GM12878 (cell line): ENCODE data around the gene FKBP2. TPM values are rescaled to one million over a fixed set of nuclear protein-coding genes. Genes with fewer than 3 reads are reported as not detected.

Source experiments
- ATAC-seq: fragments of 200-7000 bp; cut with Tn5 transposase; 3 replicates; pipeline ENCODE4 v1.9.1; 2020; ENCODE audit warnings: mild to moderate bottlenecking, moderate library complexity
- BruUV-seq: library from RNA; stranded (reverse); fragments of 400-500 nt; replicated peaks from 2 replicates; lab custom pipeline; 2021; lab: Mats Ljungman, UMichigan
- CTCF ChIA-PET: fragments of 300-600 bp; sonication (Branson Sonifier 250); formaldehyde crosslinking; extraction: SDS; loops from one replicate; lab custom pipeline; 2021; ENCODE audit warnings: inconsistent platforms; lab: Yijun Ruan, JAX
- POLR2A ChIA-PET: fragments of 350-600 bp; formaldehyde crosslinking; extraction: SDS; loops from one replicate; lab custom pipeline; 2021; ENCODE audit warnings: inconsistent platforms; lab: Charles Lee
- RAD21 ChIA-PET: fragments of 300-600 bp; sonication (Branson Sonifier 250); formaldehyde crosslinking; loops from one replicate; lab custom pipeline; 2023; ENCODE audit warnings: antibody characterized with exemption; ENCODE audit not compliant: unreplicated experiment; lab: Charles Lee
- SMC1A ChIA-PET: fragments of 300-600 bp; sonication (Branson Sonifier 250); formaldehyde crosslinking; loops from one replicate; lab custom pipeline; 2023; ENCODE audit not compliant: unreplicated experiment, uncharacterized antibody; lab: Charles Lee
- DNase-seq: peaks from one replicate; pipeline ENCODE4 v3.0.0-alpha.2; 2011; ENCODE audit warnings: low read depth, low spot score
- FAIRE-seq: peaks from 3 replicates; lab custom pipeline; 2011; peaks lifted over from hg19 to GRCh38; lab: Jason Lieb, UNC
- H2AFZ ChIP-seq: 2 replicates; pipeline ENCODE4 v1.6.0; 2011; ENCODE audit warnings: low read depth, low read length, control low read depth; ENCODE audit not compliant: control insufficient read depth
- H3K27ac ChIP-seq: 2 replicates; pipeline ENCODE4 v1.5.1; 2011; ENCODE audit warnings: control low read depth; ENCODE audit not compliant: control insufficient read depth, insufficient read depth
- H3K27me3 ChIP-seq, 2 experiments: replicated peaks in 1 of 2; 2 replicates each; pipeline versions ENCODE4 v1.6.0 to v1.6.1; 2011; ENCODE audit warnings: low read length in 1 of 2; ENCODE audit not compliant: control insufficient read depth in 2 of 2, insufficient read depth in 2 of 2
- H3K36me3 ChIP-seq, 2 experiments: 2 replicates each; pipeline ENCODE4 v1.5.1; 2011; ENCODE audit warnings: low read length in 1 of 2; ENCODE audit not compliant: control insufficient read depth in 2 of 2, insufficient read depth in 2 of 2
- H3K4me1 ChIP-seq: 2 replicates; pipeline ENCODE4 v1.6.1; 2011; ENCODE audit warnings: mild to moderate bottlenecking, low read length, moderate library complexity, mixed read lengths; ENCODE audit not compliant: control insufficient read depth, insufficient read depth
- H3K4me2 ChIP-seq: 2 replicates; pipeline ENCODE4 v1.6.0; 2011; ENCODE audit warnings: control low read depth; ENCODE audit not compliant: control insufficient read depth, insufficient read depth
- H3K4me3 ChIP-seq: fragments of 200-600 bp; sonication (generic); 2 replicates; pipeline ENCODE4 v1.5.1; 2016
- H3K79me2 ChIP-seq: 2 replicates; pipeline ENCODE4 v1.6.0; 2011; ENCODE audit warnings: low read length; ENCODE audit not compliant: control insufficient read depth, insufficient read depth
- H3K9ac ChIP-seq: 2 replicates; pipeline ENCODE4 v1.8.0; 2011; ENCODE audit warnings: low read length, control low read depth, mixed read lengths; ENCODE audit not compliant: control insufficient read depth, insufficient read depth
- H3K9me3 ChIP-seq: replicated peaks from 3 replicates; pipeline ENCODE4 v1.5.1; 2011; ENCODE audit warnings: mild to moderate bottlenecking, low read length; ENCODE audit not compliant: control insufficient read depth, insufficient read depth
- H4K20me1 ChIP-seq: 2 replicates; pipeline ENCODE4 v1.6.0; 2011; ENCODE audit not compliant: control insufficient read depth, insufficient read depth
- ASH2L ChIP-seq: fragments of 300-600, 200-600 bp; sonication (generic); IDR thresholded peaks from 2 replicates; pipeline ENCODE4 v1.6.1; 2017; ENCODE audit warnings: low read depth, mild to moderate bottlenecking, borderline replicate concordance
- ATF7 ChIP-seq: fragments of 450-650 bp; IDR thresholded peaks from 2 replicates; pipeline ENCODE4 v1.6.1; 2016; ENCODE audit warnings: low read depth, mild to moderate bottlenecking
- BHLHE40 ChIP-seq, 2 experiments: fragments of 450-650 bp in 1 of 2; IDR thresholded peaks; 2 replicates each; pipeline ENCODE4 v1.6.1; 2011 to 2017; ENCODE audit warnings: low read depth in 2 of 2, borderline replicate concordance in 1 of 2, improper control_type of control experiment in 1 of 2, low read length in 1 of 2, mild to moderate bottlenecking in 1 of 2
- CREB1 ChIP-seq: IDR thresholded peaks from 2 replicates; pipeline ENCODE4 v1.6.1; 2012; ENCODE audit warnings: low read depth, mild to moderate bottlenecking, inconsistent platforms
- HDAC2 ChIP-seq: fragments of 200-600 bp; sonication (generic); IDR thresholded peaks from 2 replicates; pipeline ENCODE4 v1.6.1; 2017
- HDAC6 ChIP-seq: fragments of 200-600 bp; sonication (generic); IDR thresholded peaks from one replicate; pipeline ENCODE4 v1.8.0; 2017; ENCODE audit warnings: antibody characterized with exemption; ENCODE audit not compliant: unreplicated experiment
- MTA2 ChIP-seq: fragments of 450-650 bp; IDR thresholded peaks from 2 replicates; pipeline ENCODE4 v1.6.1; 2016; ENCODE audit warnings: low read depth, mild to moderate bottlenecking, moderate library complexity
- MTA3 ChIP-seq: IDR thresholded peaks from 2 replicates; pipeline ENCODE4 v1.6.1; 2012; ENCODE audit warnings: low read length, inconsistent platforms, borderline replicate concordance
- MYC ChIP-seq: IDR thresholded peaks from 2 replicates; pipeline ENCODE4 v1.6.1; 2011; ENCODE audit warnings: mild to moderate bottlenecking, low read length, moderate library complexity, inconsistent platforms; ENCODE audit not compliant: insufficient read depth, insufficient replicate concordance, insufficient read length, severe bottlenecking
- NFXL1 ChIP-seq: fragments of 450-650 bp; IDR thresholded peaks from 2 replicates; pipeline ENCODE4 v1.6.1; 2017; ENCODE audit warnings: antibody characterized with exemption, mild to moderate bottlenecking, borderline replicate concordance
- NRF1 ChIP-seq: conservative IDR thresholded peaks from 2 replicates; pipeline ENCODE4 v1.6.1; 2011; ENCODE audit warnings: mild to moderate bottlenecking, low read depth, low read length, improper control_type of control experiment
- PML ChIP-seq: IDR thresholded peaks from 2 replicates; pipeline ENCODE4 v1.6.1; 2012; ENCODE audit warnings: low read length, inconsistent platforms
- POLR2A ChIP-seq: IDR thresholded peaks from 2 replicates; pipeline ENCODE4 v1.6.1; 2011; ENCODE audit warnings: low read depth, mild to moderate bottlenecking, low read length
- RUNX3 ChIP-seq: IDR thresholded peaks from 2 replicates; pipeline ENCODE4 v1.6.1; 2012; ENCODE audit warnings: low read length, inconsistent platforms
- SRF ChIP-seq, 2 experiments: IDR thresholded peaks; 2 replicates each; pipeline ENCODE4 v1.6.1; 2011; ENCODE audit warnings: low read depth in 2 of 2, low read length in 2 of 2, mild to moderate bottlenecking in 1 of 2, moderate library complexity in 1 of 2
- STAT3 ChIP-seq: IDR thresholded peaks from 2 replicates; pipeline ENCODE4 v1.6.1; 2011; ENCODE audit warnings: low read depth, low read length, improper control_type of control experiment
- SUPT20H ChIP-seq: IDR thresholded peaks from 2 replicates; pipeline ENCODE4 v1.6.1; 2011; ENCODE audit warnings: low read depth, mild to moderate bottlenecking, low read length, moderate library complexity, borderline replicate concordance; ENCODE audit not compliant: control insufficient read depth
- TCF7 ChIP-seq: IDR thresholded peaks from 2 replicates; pipeline ENCODE4 v1.6.1; 2014; ENCODE audit warnings: antibody characterized with exemption, borderline replicate concordance
- ZBED1 ChIP-seq: IDR thresholded peaks from 2 replicates; pipeline ENCODE4 v1.6.1; 2016; ENCODE audit warnings: borderline replicate concordance
- ZSCAN29 ChIP-seq: fragments of 450-650 bp; IDR thresholded peaks from 2 replicates; pipeline ENCODE4 v1.6.1; 2017; ENCODE audit warnings: mild to moderate bottlenecking, moderate library complexity
- WGBS: methylation state at CpG from one replicate; pipeline ENCODE4 v1.1.6; 2016; ENCODE audit warnings: low lambda C conversion rate; ENCODE audit not compliant: insufficient replicate concordance, insufficient coverage; ENCODE audit errors: missing lambda C conversion rate; 5-methylcytosine and 5-hydroxymethylcytosine counted together
- in situ Hi-C: fragments of 300-500 bp; cut with MboI; formaldehyde crosslinking; loops from 9 replicates; pipeline ENCODE4 v1.14.3; 2018; ENCODE audit warnings: mixed read lengths
- intact Hi-C: fragments of 100-400 bp; cut with micrococcal nuclease; formaldehyde crosslinking; loops from one replicate; pipeline ENCODE4 v1.14.2; 2022; ENCODE audit not compliant: unreplicated experiment
- polyA plus RNA-seq, 11 experiments: library from polyadenylated mRNA; depleted of rRNA in 4 of 11; unstranded in 6 of 11; stranded (reverse) in 5 of 11; fragments of >200 nt; fragmentation: Nextera tagmentation in 4 of 11; fragmentation: Illumina TruSeq in 1 of 11; extraction: Ambion mirVana in 4 of 11; extraction: Trizol in 1 of 11; gene quantifications; 1 replicate in 1 of 11; 2 replicates in 10 of 11; pipeline versions ENCODE4 v1.2.1 to v1.2.3, GENCODE V29; 2011 to 2016; ENCODE audit warnings: inconsistent platforms in 2 of 11, missing spikeins in 2 of 11, low read depth in 1 of 11
- total RNA-seq, 4 experiments: library from RNA; depleted of rRNA in 3 of 4; stranded (reverse); fragments of >200 nt in 3 of 4; fragmentation: Illumina TruSeq in 1 of 4; extraction: Trizol in 1 of 4; gene quantifications; 2 replicates each; pipeline versions ENCODE4 v1.2.1 to v1.2.3, GENCODE V29; 2013 to 2021
- TF ChIP-seq, protein P1 (sequence below): fragments of 450-650 bp; IDR thresholded peaks from 2 replicates; pipeline ENCODE4 v1.6.1; 2014; ENCODE audit warnings: mild to moderate bottlenecking
- TF ChIP-seq, protein P2 (sequence below): IDR thresholded peaks from 2 replicates; pipeline ENCODE4 v1.6.1; 2012; ENCODE audit warnings: low read depth, low read length, improper control_type of control experiment
- TF ChIP-seq, protein P3 (sequence below): fragments of 150-350 bp; IDR thresholded peaks from 2 replicates; pipeline ENCODE4 v1.6.1; 2014; ENCODE audit warnings: mild to moderate bottlenecking, low read depth, low read length

Gene FKBP2
- total and polyA plus RNA-seq, 10 of the 15 experiments (the other 5 are each of a cell fraction or from before 2014, with no cell fraction given): 1.8 to 99.7 (median 39.5) TPM

DNA sequence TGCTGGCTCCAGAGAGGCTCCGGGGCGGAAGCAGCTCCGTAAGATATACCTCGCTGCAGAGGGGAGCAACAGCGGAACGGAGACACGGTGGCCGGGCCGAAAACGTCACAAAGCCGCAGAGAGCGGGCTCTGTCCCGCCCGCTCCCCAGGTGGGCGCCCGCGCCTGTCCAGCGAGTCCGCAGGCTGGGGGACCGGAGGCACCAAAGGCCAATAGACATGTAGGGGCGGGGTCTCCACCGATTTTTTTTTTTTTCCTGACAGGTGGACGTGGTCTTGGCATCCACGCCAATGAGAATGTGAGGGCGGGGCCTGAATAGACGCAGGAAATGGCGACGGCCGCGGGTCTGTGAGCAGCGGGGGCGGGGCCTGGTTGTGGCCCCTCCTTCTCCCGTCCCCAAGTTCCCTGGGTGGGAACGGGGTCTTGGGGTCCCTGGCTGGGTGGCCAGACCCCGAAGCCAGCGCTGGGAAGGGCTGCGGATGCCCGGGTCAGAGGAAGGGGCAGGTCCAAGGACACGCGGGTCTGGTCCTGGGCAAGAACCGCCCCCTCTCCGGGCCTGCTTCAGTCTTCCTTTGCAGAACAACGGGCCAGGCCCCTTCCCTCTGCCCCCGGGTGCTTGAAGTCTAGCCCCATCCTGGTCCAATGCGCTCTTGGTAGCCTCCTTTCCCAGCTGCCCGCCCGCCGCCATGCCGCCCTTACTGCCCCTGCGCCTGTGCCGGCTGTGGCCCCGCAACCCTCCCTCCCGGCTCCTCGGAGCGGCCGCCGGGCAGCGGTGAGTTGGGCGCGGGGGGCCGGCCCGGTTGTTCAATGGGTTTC is 10.5 kb upstream of the FKBP2 start, which contains the start of gene DNAJC4:
DNAJC4 (plus strand) TSS at position 378 of the 814 bp plus-strand sequence; CDS start at position 685, 307 bp downstream.
- ChIA-PET CTCF (interaction anchor here (0.6 to 1.2 kb wide), 3 partner anchors 23 to 70 kb away, joined by 3 to 8 read pairs (median 4); partner anchors contain the start of gene FERMT3), RAD21 (interaction anchor here (0.6 to 1.0 kb wide), 2 partner anchors 24 to 26 kb away, joined by 3 to 6 read pairs; partner anchors contain the start of gene FERMT3), POLR2A (interaction anchor here (0.7 to 9.7 kb wide), 6 partner anchors 9 to 74 kb away, joined by 4 to 77 read pairs (median 6); partner anchors contain the start of genes FKBP2 and PPP1R14B), SMC1A (no interaction called here)
- Histone ChIP-seq H3K9me3 (no peaks in the 10 kb centered on the region), H3K4me2 (peak within 1 kb of the TSS; percentile 98), H3K9ac (peak within 1 kb of the TSS; percentile 79), H3K27ac (peak within 1 kb of the TSS; percentile 86), H3K4me3 (peak within 1 kb of the TSS; percentile 95), H3K36me3 (no peaks in the 10 kb centered on the region), H3K4me1 (peaks cover 34% of the 10 kb centered on the region), H3K27me3 (no peaks in the 10 kb centered on the region), H2AFZ (peak within 1 kb of the TSS; percentile 94), H3K79me2 (peaks cover 36% of the 10 kb centered on the region), H4K20me1 (no peaks in the 10 kb centered on the region)
- intact Hi-C loops: no loop called here
- under 1% methylated on average over 56 of the region's 62 CpGs for WGBS
- no TSS peak for BruUV-seq
- peak; percentile 62 for DNase-seq
- FAIRE-seq: peak; percentile 64
- in situ Hi-C loops: loop anchor here (25.0 kb wide), 1 partner anchor 1632 kb away; the partner anchor contains the start of genes CFL1, EFEMP2 and MUS81
- peak; percentile 61 for ATAC-seq
- TF ChIP-seq, protein P1, sequence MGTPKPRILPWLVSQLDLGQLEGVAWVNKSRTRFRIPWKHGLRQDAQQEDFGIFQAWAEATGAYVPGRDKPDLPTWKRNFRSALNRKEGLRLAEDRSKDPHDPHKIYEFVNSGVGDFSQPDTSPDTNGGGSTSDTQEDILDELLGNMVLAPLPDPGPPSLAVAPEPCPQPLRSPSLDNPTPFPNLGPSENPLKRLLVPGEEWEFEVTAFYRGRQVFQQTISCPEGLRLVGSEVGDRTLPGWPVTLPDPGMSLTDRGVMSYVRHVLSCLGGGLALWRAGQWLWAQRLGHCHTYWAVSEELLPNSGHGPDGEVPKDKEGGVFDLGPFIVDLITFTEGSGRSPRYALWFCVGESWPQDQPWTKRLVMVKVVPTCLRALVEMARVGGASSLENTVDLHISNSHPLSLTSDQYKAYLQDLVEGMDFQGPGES: no peak
- no peak for TF ChIP-seq MTA3
- 0 out of 2 replicates have a peak, but pooled peaks have one; percentile 20 for TF ChIP-seq ATF7
- TF ChIP-seq SUPT20H: no peak
- TF ChIP-seq HDAC2: no peak
- no peak for TF ChIP-seq ZBED1
- TF ChIP-seq BHLHE40 (IDR thresholded peaks at IDR 0.05; ENCODE audit: borderline replicate concordance in 1 of 2, low read depth in 2 of 2, low read length in 1 of 2): no peak
- TF ChIP-seq, protein P2, sequence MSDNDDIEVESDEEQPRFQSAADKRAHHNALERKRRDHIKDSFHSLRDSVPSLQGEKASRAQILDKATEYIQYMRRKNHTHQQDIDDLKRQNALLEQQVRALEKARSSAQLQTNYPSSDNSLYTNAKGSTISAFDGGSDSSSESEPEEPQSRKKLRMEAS: no peak; the same call in none of the 2 replicates
- no peak for TF ChIP-seq ZSCAN29
- peak; percentile 80 for TF ChIP-seq POLR2A
- peak; percentile 65 for TF ChIP-seq RUNX3
- no peak; the same call in none of the 2 replicates for TF ChIP-seq CREB1
- peak; percentile 67; the same call in 1 of the 2 replicates for TF ChIP-seq PML
- TF ChIP-seq TCF7: no peak
- TF ChIP-seq NRF1: no peak
- no peak for TF ChIP-seq MYC
- no peak for TF ChIP-seq SRF (IDR thresholded peaks at IDR 0.05; ENCODE audit: low read depth in 2 of 2, low read length in 2 of 2)
- no peak for TF ChIP-seq HDAC6
- TF ChIP-seq, protein P3, sequence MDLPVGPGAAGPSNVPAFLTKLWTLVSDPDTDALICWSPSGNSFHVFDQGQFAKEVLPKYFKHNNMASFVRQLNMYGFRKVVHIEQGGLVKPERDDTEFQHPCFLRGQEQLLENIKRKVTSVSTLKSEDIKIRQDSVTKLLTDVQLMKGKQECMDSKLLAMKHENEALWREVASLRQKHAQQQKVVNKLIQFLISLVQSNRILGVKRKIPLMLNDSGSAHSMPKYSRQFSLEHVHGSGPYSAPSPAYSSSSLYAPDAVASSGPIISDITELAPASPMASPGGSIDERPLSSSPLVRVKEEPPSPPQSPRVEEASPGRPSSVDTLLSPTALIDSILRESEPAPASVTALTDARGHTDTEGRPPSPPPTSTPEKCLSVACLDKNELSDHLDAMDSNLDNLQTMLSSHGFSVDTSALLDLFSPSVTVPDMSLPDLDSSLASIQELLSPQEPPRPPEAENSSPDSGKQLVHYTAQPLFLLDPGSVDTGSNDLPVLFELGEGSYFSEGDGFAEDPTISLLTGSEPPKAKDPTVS: no peak
- no peak for TF ChIP-seq MTA2
- TF ChIP-seq NFXL1: no peak
- no peak for TF ChIP-seq ASH2L
- no peak for TF ChIP-seq STAT3
